ENCODE results near the gene PODXL. TPM values are rescaled to one million over a fixed set of nuclear protein-coding genes. Genes with fewer than 3 reads are reported as not detected.

Gene PODXL
- total and polyA plus RNA-seq, 11 donors: 30.9 to 230 (median 71.8) TPM

GRCh38 chr7:131550846-131551245 lies 5.6 kb downstream of the PODXL start:
- DNase-seq: no peak
- H3K36me3 ChIP-seq: peaks cover 0 to 7% (median 0%) of the 10 kb centered on the region in 9 donors
- H3K4me3 ChIP-seq: peak overlapping the region in 5 of 12 donors; percentile 88 to 93 (median 90)
- no peak for ATAC-seq
- WGBS, 4 donors: 34 to 53% (median 48%) methylated on average over 5 of the region's 5 CpGs
- no peak for TF ChIP-seq POLR2A (IDR thresholded peaks at IDR 0.05)
- TF ChIP-seq CTCF (IDR thresholded peaks at IDR 0.05): no peak
- no peaks in the 10 kb centered on the region for H3K9me3 ChIP-seq
- H3K27ac ChIP-seq: peak overlapping the region in 6 of 12 donors; percentile 91 to 95 (median 93)
- intact Hi-C loops (cut with DNase I): loop anchor here in 3 of 10 donors (5.0 to 10.0 kb wide), 3 partner anchors 39 to 86 kb away; no protein-coding TSS in a partner anchor
- peaks cover 0 to 56% (median 28%) of the 10 kb centered on the region in 12 donors for H3K4me1 ChIP-seq
- peaks cover 0 to 16% (median 0%) of the 10 kb centered on the region in 9 donors for H3K27me3 ChIP-seq

GRCh38 chr7:131548371-131548770 lies 8.1 kb downstream of the PODXL start:
- ATAC-seq: no peak
- 71 to 79% (median 77%) methylated on average over 2 of the region's 2 CpGs for WGBS, 4 donors
- H3K9me3 ChIP-seq: no peaks in the 10 kb centered on the region
- intact Hi-C loops (cut with DNase I): loop anchor here in 5 of 10 donors (5.0 kb wide), 4 partner anchors 36 to 104 kb away; no protein-coding TSS in a partner anchor
- H3K27ac ChIP-seq: peak overlapping the region in 2 of 12 donors; percentile 4 to 49
- peaks cover 0 to 7% (median 0%) of the 10 kb centered on the region in 9 donors for H3K36me3 ChIP-seq
- no peaks in the 10 kb centered on the region for H3K27me3 ChIP-seq
- DNase-seq: no peak
- no peak for TF ChIP-seq POLR2A (IDR thresholded peaks at IDR 0.05)
- no peak for TF ChIP-seq CTCF (IDR thresholded peaks at IDR 0.05)
- H3K4me1 ChIP-seq: peaks cover 0 to 70% (median 47%) of the 10 kb centered on the region in 12 donors
- H3K4me3 ChIP-seq: no peak overlapping the region

- Histone ChIP-seq H3K4me3 (no peak overlapping the region), H3K9me3 (no peaks in the 10 kb centered on the region), H3K36me3 (peaks cover 0 to 7% (median 0%) of the 10 kb centered on the region in 9 donors), H3K27me3 (no peaks in the 10 kb centered on the region), H3K27ac (peak overlapping the region in 3 of 12 donors; percentile 4 to 49 (median 18)), H3K4me1 (peaks cover 0 to 77% (median 49%) of the 10 kb centered on the region in 12 donors)
- no peak for ATAC-seq
- 75 to 92% (median 86%) methylated on average over 8 of the region's 8 CpGs for WGBS, 4 donors
- no peak for TF ChIP-seq POLR2A (IDR thresholded peaks at IDR 0.05)
- no peak for TF ChIP-seq CTCF (IDR thresholded peaks at IDR 0.05)
- no peak for DNase-seq
- intact Hi-C loops (cut with DNase I): loop anchor here in 6 of 10 donors (2.0 to 5.0 kb wide), 5 partner anchors 35 to 107 kb away; no protein-coding TSS in a partner anchor
Measured at GRCh38 chr7:131547589-131547988, 8.8 kb downstream of the PODXL start.

- DNase-seq (no peak), ATAC-seq (no peak)
- Histone ChIP-seq H3K4me3 (peak overlapping the region in 1 of 12 donors; percentile 0), H3K27me3 (no peaks in the 10 kb centered on the region), H3K4me1 (peaks cover 0 to 80% (median 47%) of the 10 kb centered on the region in 12 donors), H3K9me3 (no peaks in the 10 kb centered on the region), H3K36me3 (peaks cover 0 to 9% (median 0%) of the 10 kb centered on the region in 9 donors), H3K27ac (peak overlapping the region in 6 of 12 donors; percentile 65 to 91 (median 86))
- TF ChIP-seq POLR2A (IDR thresholded peaks at IDR 0.05) (no peak), CTCF (IDR thresholded peaks at IDR 0.05) (peak; percentile 42 to 71 (median 53))
- whole genome bisulfite sequencing, 4 donors: 80 to 94% (median 85%) methylated on average over 12 of the region's 12 CpGs
- intact Hi-C loops (cut with DNase I): loop anchor here in 6 of 10 donors (2.0 to 5.0 kb wide), 5 partner anchors 34 to 108 kb away; no protein-coding TSS in a partner anchor
Measured at GRCh38 chr7:131546583-131547141, 9.8 kb downstream of the PODXL start.

All from heart left ventricle (tissue), 16 donors.